Left lung (tissue), 10 donors: ENCODE data around the gene RAB31. TPM values are rescaled to one million over a fixed set of nuclear protein-coding genes. Genes with fewer than 3 reads are reported as not detected.

Experiments
- ATAC-seq: fragments of 200-7000 bp; cut with Tn5 transposase; one replicate; pipeline ENCODE4 v1.9.1; 2020; ENCODE audit warnings: moderate library complexity
- DNase-seq, 4 donors: peaks; one replicate each; pipeline ENCODE4 v3.0.0-alpha.2; 2013 to 2020
- H3K27ac ChIP-seq, 2 donors: fragments of 200-600 bp; sonication (generic) in 1 of 2; one replicate each; pipeline versions ENCODE4 v1.5.0 to v1.8.0; 2020 to 2021
- H3K27me3 ChIP-seq, 2 donors: fragments of 200-600 bp; sonication (generic) in 1 of 2; one replicate each; pipeline versions ENCODE4 v1.5.0 to v1.8.0; 2020 to 2021
- H3K36me3 ChIP-seq, 2 donors: fragments of 200-600 bp; sonication (generic) in 1 of 2; one replicate each; pipeline versions ENCODE4 v1.5.0 to v1.8.0; 2020 to 2021
- H3K4me1 ChIP-seq, 2 donors: fragments of 200-600 bp; one replicate each; pipeline ENCODE4 v1.8.0; 2021
- H3K4me3 ChIP-seq, 2 donors: fragments of 200-600 bp; sonication (generic) in 1 of 2; one replicate each; pipeline versions ENCODE4 v1.5.0 to v1.8.0; 2020 to 2021; ENCODE audit warnings: mild to moderate bottlenecking in 1 of 2
- H3K9me3 ChIP-seq, 2 donors: fragments of 200-600 bp; sonication (generic) in 1 of 2; one replicate each; pipeline versions ENCODE4 v1.5.0 to v1.8.0; 2020 to 2021
- intact Hi-C, 2 donors: fragments of 100-400 bp; cut with DNase I; formaldehyde crosslinking; loops; one replicate each; pipeline versions ENCODE4 v1.11.2 to v1.14.2; 2022
- polyA plus RNA-seq, 6 donors: library from polyadenylated mRNA; unstranded; fragments of 120-200 nt; gene quantifications; one replicate each; pipeline ENCODE4 v1.2.1, GENCODE V29; 2013; ENCODE audit not compliant: insufficient read length in 6 of 6
- total RNA-seq, 2 donors: library from RNA; stranded (reverse); fragmentation: NEBNext Ultra II Directional; extraction: Animal tissue kit (Norgen Biotek cat#: 25700); gene quantifications; one replicate each; pipeline ENCODE4 v1.2.1, GENCODE V29; 2021
- TF ChIP-seq, protein P1 (sequence below), 2 donors: fragments of 200-600 bp; sonication (generic) in 1 of 2; IDR thresholded peaks; one replicate each; pipeline versions ENCODE4 v1.5.0 to v1.8.0; 2021; ENCODE audit warnings: antibody characterized with exemption in 2 of 2
- donor health status: DM: no; HTN: yes; CAD: no.
- donor health status: DM: no; HTN: no; CAD: no.

Gene RAB31
- total and polyA plus RNA-seq, 8 donors = 30.3 to 135 (median 37.3) TPM

DNA sequence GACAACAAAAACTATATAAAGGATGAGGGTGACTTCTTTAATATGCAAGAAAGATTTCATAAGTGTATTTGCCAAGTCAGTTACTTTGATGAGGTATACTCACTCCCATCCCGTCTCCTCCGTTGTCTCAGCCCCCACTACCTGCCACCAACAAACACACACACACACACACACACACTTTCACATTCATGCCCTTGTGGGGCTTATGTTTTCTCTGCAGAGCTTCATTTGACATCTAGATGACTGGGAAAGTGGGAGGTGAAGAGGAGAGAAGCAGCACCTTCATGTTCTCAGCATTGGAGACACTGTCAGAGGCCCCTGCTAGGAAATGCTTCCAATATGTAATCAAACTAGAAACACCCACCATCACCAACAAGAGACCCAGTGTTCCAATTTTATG is 155.2 kb downstream of the RAB31 start:
- no peak for ATAC-seq
- TF ChIP-seq, protein P1, sequence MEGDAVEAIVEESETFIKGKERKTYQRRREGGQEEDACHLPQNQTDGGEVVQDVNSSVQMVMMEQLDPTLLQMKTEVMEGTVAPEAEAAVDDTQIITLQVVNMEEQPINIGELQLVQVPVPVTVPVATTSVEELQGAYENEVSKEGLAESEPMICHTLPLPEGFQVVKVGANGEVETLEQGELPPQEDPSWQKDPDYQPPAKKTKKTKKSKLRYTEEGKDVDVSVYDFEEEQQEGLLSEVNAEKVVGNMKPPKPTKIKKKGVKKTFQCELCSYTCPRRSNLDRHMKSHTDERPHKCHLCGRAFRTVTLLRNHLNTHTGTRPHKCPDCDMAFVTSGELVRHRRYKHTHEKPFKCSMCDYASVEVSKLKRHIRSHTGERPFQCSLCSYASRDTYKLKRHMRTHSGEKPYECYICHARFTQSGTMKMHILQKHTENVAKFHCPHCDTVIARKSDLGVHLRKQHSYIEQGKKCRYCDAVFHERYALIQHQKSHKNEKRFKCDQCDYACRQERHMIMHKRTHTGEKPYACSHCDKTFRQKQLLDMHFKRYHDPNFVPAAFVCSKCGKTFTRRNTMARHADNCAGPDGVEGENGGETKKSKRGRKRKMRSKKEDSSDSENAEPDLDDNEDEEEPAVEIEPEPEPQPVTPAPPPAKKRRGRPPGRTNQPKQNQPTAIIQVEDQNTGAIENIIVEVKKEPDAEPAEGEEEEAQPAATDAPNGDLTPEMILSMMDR (IDR thresholded peaks at IDR 0.05) = no peak
- H3K4me1 ChIP-seq = peaks cover 0 to 3% of the 10 kb centered on the region in 2 donors
- intact Hi-C loops = no loop called here
- no peaks in the 10 kb centered on the region for H3K27me3 ChIP-seq
- no peak for DNase-seq
- no peak overlapping the region for H3K27ac ChIP-seq
- peaks cover 0 to 10% of the 10 kb centered on the region in 2 donors for H3K9me3 ChIP-seq
- no peak overlapping the region for H3K4me3 ChIP-seq
- H3K36me3 ChIP-seq = peaks cover 0 to 34% of the 10 kb centered on the region in 2 donors

DNA sequence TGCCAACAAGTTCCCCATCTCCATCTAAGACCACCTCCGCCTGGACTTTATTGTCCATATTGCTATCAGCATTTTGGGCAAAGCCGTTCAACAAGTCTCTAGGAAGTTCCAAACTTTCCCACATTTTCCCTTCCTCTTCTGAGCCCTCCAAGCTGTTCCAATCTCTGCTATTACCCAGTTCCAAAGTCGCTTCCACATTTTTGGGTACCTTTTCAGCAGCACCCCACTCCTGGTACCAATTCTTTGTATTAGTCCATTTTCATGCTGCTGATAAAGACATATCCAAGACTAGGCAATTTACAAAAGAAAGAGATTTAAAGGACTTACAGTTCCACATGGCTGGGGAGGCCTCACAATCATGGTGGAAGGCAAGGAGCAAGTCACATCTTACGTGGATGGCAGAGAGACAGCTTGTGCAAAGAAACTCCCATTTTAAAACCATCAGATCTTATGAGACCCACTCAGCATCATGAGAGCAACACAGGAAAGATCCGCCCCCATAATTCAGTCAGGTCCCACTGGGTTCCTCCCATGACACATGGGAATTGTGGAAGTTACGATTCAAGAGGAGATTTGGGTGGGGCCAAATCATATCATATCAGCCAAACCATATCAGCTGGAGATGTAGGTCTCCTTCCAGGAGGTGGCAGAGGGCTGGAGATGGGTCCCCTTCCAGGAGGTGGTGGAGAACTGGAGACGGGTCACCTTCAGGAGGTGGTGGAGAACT is 157.8 kb downstream of the RAB31 start:
- TF ChIP-seq, protein P1 (IDR thresholded peaks at IDR 0.05) = no peak
- no peak for DNase-seq
- ATAC-seq = no peak
- Histone ChIP-seq H3K27me3 (no peaks in the 10 kb centered on the region), H3K27ac (no peak overlapping the region), H3K4me1 (peaks cover 0 to 21% of the 10 kb centered on the region in 2 donors), H3K36me3 (peaks cover 0 to 9% of the 10 kb centered on the region in 2 donors), H3K9me3 (peaks cover 0 to 10% of the 10 kb centered on the region in 2 donors), H3K4me3 (no peak overlapping the region)
- intact Hi-C loops = no loop called here

DNA sequence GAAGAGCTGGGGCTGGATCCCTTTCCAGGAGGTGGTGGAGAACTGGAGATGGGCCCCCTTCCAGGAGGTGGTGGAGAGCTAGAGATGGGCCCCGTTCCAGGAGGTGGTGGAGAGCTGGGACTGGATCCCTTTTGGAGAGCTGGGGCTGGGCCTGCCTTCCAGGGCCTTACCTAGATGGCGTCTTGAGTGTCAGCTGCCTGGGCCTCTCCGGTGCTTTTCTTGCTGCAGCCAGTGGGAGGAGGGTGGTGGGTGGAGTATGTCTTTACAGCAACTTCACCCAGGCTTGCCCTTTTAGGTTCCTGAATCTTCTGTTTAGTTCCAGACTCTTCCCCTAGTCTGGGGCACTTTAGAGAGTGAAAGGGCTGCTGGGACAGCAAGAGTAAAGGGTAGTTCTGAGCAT is 158.5 kb downstream of the RAB31 start:
- Histone ChIP-seq H3K4me3 (no peak overlapping the region), H3K27me3 (no peaks in the 10 kb centered on the region), H3K27ac (no peak overlapping the region), H3K36me3 (peaks cover 0 to 5% of the 10 kb centered on the region in 2 donors), H3K4me1 (peaks cover 0 to 21% of the 10 kb centered on the region in 2 donors), H3K9me3 (peaks cover 0 to 10% of the 10 kb centered on the region in 2 donors)
- intact Hi-C loops = no loop called here
- TF ChIP-seq, protein P1 (IDR thresholded peaks at IDR 0.05) = no peak
- no peak for DNase-seq
- ATAC-seq = peak; percentile 37

DNA sequence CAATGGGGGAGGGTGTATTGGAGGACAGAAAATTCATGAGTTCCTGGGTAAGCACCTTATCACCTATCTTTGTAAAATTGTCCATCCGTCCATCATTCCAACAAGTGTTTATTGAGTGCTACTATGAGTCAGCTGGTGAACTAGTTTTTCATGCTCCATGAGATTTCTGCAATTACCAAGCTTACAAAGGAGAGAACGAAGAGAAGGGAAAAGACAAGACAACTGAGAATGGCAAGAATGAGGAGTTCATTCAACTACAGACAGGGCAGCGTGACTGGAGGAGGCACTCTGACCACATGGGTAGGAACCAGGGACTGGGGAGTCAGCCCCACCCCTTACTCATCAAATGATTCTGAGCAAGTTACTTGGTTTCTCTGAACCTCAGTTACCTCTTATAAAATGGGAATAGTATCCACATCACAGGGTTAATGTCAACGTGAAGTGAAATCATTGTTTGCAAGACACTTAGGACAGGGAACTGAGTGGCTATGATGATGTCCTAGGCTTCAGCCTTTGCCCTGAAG is 159.0 kb downstream of the RAB31 start:
- DNase-seq (no peak), ATAC-seq (peak; percentile 50)
- Histone ChIP-seq H3K27me3 (no peaks in the 10 kb centered on the region), H3K4me1 (peaks cover 0 to 21% of the 10 kb centered on the region in 2 donors), H3K36me3 (peaks cover 0 to 5% of the 10 kb centered on the region in 2 donors), H3K27ac (no peak overlapping the region), H3K9me3 (peaks cover 0 to 10% of the 10 kb centered on the region in 2 donors), H3K4me3 (no peak overlapping the region)
- TF ChIP-seq, protein P1 (IDR thresholded peaks at IDR 0.05) = no peak
- intact Hi-C loops = no loop called here

DNA sequence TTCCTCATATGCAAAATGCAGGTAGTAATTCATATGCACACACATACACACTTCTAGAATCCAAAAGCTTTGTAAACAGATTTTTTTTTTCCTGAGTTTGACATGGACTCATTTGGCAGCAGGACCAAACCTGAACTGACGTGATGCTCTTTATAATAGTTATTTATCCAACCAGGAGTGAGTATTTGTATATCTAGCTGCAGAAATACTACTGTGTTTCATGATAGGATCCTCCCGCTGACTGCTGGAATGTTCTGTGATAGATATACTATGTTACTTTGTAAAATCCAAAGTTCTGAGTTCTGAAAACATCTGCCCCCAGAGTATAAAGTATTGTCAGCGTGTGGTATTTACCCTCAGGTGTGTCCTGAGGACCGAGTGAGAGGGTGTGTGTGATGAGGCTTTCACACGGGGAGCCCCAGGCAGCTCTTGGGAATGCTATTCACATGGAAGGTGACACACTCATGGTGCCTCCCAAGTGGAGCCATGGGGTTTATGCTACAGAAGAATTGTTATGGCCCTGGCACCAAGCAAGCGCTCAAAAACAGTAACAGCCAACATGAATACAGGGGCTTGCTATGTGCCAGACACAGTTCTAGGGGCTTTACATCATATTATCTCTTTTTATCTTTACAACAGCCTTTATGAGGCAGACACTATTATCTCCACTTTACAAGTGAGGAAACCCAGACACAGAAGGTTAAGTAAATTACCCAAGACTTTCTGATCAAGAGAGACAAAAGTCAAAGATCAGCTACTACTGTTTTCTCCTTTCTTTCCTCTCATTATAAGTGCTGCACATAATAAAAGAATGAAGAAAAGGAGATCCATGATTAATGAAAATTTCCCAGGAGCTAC is 161.0 kb downstream of the RAB31 start:
- no peak for DNase-seq
- Histone ChIP-seq H3K27ac (no peak overlapping the region), H3K9me3 (peaks cover 0 to 10% of the 10 kb centered on the region in 2 donors), H3K27me3 (no peaks in the 10 kb centered on the region), H3K36me3 (no peaks in the 10 kb centered on the region), H3K4me3 (no peak overlapping the region), H3K4me1 (peaks cover 0 to 21% of the 10 kb centered on the region in 2 donors)
- intact Hi-C loops = no loop called here
- TF ChIP-seq, protein P1 (IDR thresholded peaks at IDR 0.05) = no peak
- no peak for ATAC-seq
